ENCODE measurements around the gene TAF11L13.
"Not testable (repeated sequence)": the region's sequence is repeated elsewhere in the genome, so short reads cannot be mapped to it uniquely, and the experiment has no call there.

The TAF11L13 gene

GRCh38 chr5:17631788-17632187 is at the start of gene TAF11L13:
TAF11L13 (plus strand) TSS chr5:17632088.
- not testable (repeated sequence) for H3K4me3 ChIP-seq (ENCODE audit: low read depth, low read length); DNase-seq (ENCODE audit: low read depth)

- not testable (repeated sequence) for DNase-seq (ENCODE audit: low read depth); H3K4me3 ChIP-seq (ENCODE audit: low read depth, low read length)
Measured at GRCh38 chr5:17585658-17586057, 46.2 kb upstream of the TAF11L13 start, which contains the start of gene TAF11L7. TAF11L7 (minus strand) TSS chr5:17585758.

GRCh38 chr5:17590860-17591259 is 41.0 kb upstream of the TAF11L13 start, which contains the start of gene TAF11L8:
TAF11L8 (minus strand) TSS chr5:17590960.
- DNase-seq (ENCODE audit: low read depth): not testable (repeated sequence)

DNA sequence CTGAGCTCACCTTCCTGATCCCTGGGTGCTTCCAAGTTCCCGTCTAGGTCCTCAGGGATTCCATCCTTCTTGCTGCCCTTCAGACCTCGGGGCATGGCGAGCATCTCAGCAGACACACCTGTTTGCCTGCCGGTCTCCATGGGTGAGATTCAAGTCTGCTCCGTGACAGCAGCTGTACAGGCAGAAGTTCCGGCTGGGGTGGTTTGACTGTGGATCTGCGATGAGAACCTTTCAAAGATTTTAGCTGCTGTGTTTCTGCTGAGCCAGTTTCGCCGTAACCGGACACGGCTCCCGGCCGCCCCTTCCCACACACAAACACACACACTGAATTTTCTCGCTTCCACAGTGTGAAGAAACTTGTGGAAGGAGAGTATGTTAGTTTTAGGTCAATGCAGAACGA is 37.6 kb upstream of the TAF11L13 start, which contains the start of gene TAF11L9:
Gene TAF11L9, minus strand, starts transcription at position 140 of the 400 bp plus-strand sequence.
- DNase-seq (ENCODE audit: low read depth); H3K4me3 ChIP-seq (ENCODE audit: low read depth, low read length): not testable (repeated sequence)

More at GRCh38 chr5:17590860-17591259, 41.0 kb upstream of the TAF11L13 start, which contains the start of gene TAF11L8:
- H3K4me3 ChIP-seq (ENCODE audit: low read depth, low read length): not testable (repeated sequence)

- not testable (repeated sequence) for DNase-seq (ENCODE audit: low read depth); H3K4me3 ChIP-seq (ENCODE audit: low read depth, low read length)
Measured at GRCh38 chr5:17597728-17598127, 34.2 kb upstream of the TAF11L13 start, which contains the start of gene TAF11L10. TAF11L10 (minus strand) TSS chr5:17597828.

- not testable (repeated sequence) for DNase-seq (ENCODE audit: low read depth); H3K4me3 ChIP-seq (ENCODE audit: low read depth, low read length)
Measured at GRCh38 chr5:17603880-17604279, 28.0 kb upstream of the TAF11L13 start, which contains the start of gene TAF11L11. TAF11L11 (plus strand) TSS chr5:17604183.

- H3K4me3 ChIP-seq (ENCODE audit: low read depth, low read length): no peak overlapping the region
- DNase-seq (ENCODE audit: low read depth): no peak
- TF ChIP-seq CTCF (IDR thresholded peaks at IDR 0.05; ENCODE audit: insufficient read depth, low read depth, low read length, missing control alignments): no peak
Measured at GRCh38 chr5:17604951-17605350, 26.9 kb upstream of the TAF11L13 start.

GRCh38 chr5:17607461-17607860 is 24.4 kb upstream of the TAF11L13 start:
- DNase-seq (ENCODE audit: low read depth); H3K4me3 ChIP-seq (ENCODE audit: low read depth, low read length): not testable (repeated sequence)

GRCh38 chr5:17610092-17610491 is 21.8 kb upstream of the TAF11L13 start, which contains the start of gene TAF11L12:
TAF11L12 (plus strand) TSS chr5:17610392.
- not testable (repeated sequence) for DNase-seq (ENCODE audit: low read depth); H3K4me3 ChIP-seq (ENCODE audit: low read depth, low read length)

GRCh38 chr5:17614872-17615605 is 16.8 kb upstream of the TAF11L13 start:
- no peak overlapping the region for H3K4me3 ChIP-seq (ENCODE audit: low read depth, low read length)
- DNase-seq (ENCODE audit: low read depth): no peak
- no peak for TF ChIP-seq CTCF (IDR thresholded peaks at IDR 0.05; ENCODE audit: insufficient read depth, low read depth, low read length, missing control alignments)

- no peak for TF ChIP-seq CTCF (IDR thresholded peaks at IDR 0.05; ENCODE audit: insufficient read depth, low read depth, low read length, missing control alignments)
- DNase-seq (ENCODE audit: low read depth): no peak
- no peak overlapping the region for H3K4me3 ChIP-seq (ENCODE audit: low read depth, low read length)
Measured at GRCh38 chr5:17619354-17619753, 12.5 kb upstream of the TAF11L13 start.
